GM23338 (cell line): ENCODE data around the gene AGBL5.

Source experiments
- CREB1 ChIP-seq: fragments of 250-450 bp; sonication (Bioruptor Pico); IDR thresholded peaks from 2 replicates; pipeline ENCODE4 v1.5.0; 2020; ENCODE audit warnings: low read depth, mild to moderate bottlenecking, moderate library complexity
- EZH2 ChIP-seq: fragments of 200-600 bp; sonication (generic); IDR thresholded peaks from one replicate; pipeline ENCODE4 v1.8.0; 2017; ENCODE audit warnings: antibody characterized with exemption, mild to moderate bottlenecking, low read depth; ENCODE audit not compliant: unreplicated experiment
- EZH2phosphoT487 ChIP-seq: fragments of 200-600 bp; sonication (generic); IDR thresholded peaks from one replicate; pipeline ENCODE4 v1.8.1; 2018; ENCODE audit warnings: antibody characterized with exemption; ENCODE audit not compliant: unreplicated experiment
- JUNB ChIP-seq: IDR thresholded peaks from one replicate; pipeline ENCODE4 v1.6.1; 2016; ENCODE audit warnings: antibody characterized with exemption; ENCODE audit not compliant: unreplicated experiment
- NANOG ChIP-seq: IDR thresholded peaks from 2 replicates; pipeline ENCODE4 v1.6.1; 2016; ENCODE audit warnings: antibody characterized with exemption, borderline replicate concordance
- POLR2AphosphoS5 ChIP-seq: IDR thresholded peaks from 2 replicates; pipeline ENCODE4 v1.6.1; 2016; ENCODE audit warnings: antibody characterized with exemption, low read depth
- STAT1 ChIP-seq: IDR thresholded peaks from one replicate; pipeline ENCODE4 v1.6.1; 2016; ENCODE audit warnings: antibody characterized with exemption; ENCODE audit not compliant: unreplicated experiment
- ZNF114 ChIP-seq: fragments of 250-450 bp; sonication (Bioruptor Pico); IDR thresholded peaks from 2 replicates; pipeline ENCODE4 v1.5.0; 2020; ENCODE audit warnings: mild to moderate bottlenecking, moderate library complexity
- TF ChIP-seq, protein P1 (sequence below), 2 experiments: fragments of 200-600 bp in 1 of 2; sonication (generic) in 1 of 2; conservative IDR thresholded peaks; 2 replicates each; pipeline versions ENCODE4 v1.5.1 to v1.6.1; 2016 to 2017; ENCODE audit warnings: antibody characterized with exemption in 2 of 2, low read depth in 2 of 2, mild to moderate bottlenecking in 2 of 2, moderate library complexity in 1 of 2
- TF ChIP-seq, protein P2 (sequence below): IDR thresholded peaks from one replicate; pipeline ENCODE4 v1.6.1; 2018; ENCODE audit warnings: antibody characterized with exemption; ENCODE audit not compliant: unreplicated experiment
- TF ChIP-seq, protein P3 (sequence below): IDR thresholded peaks from 2 replicates; pipeline ENCODE4 v1.6.1; 2016; ENCODE audit warnings: antibody characterized with exemption

DNA sequence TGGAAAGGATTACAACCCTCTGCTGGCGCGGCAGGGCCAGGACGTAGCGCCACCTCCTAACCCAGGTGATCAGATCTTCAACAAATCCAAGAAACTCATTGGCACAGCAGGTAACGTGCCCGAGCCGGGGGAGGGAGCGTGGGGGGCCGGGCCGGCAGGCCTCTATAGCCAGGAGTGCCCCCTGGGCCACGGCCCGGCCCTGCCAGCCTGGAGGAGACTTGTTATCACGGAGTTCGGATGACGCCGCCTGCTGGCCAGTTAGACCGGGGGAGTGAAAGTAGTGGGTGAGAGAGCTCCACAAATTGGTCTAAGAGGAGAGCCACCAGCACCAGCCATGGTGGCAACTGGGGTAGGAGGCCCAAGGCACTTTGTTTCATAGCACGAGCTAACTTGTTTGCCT, 27.3 kb upstream of the AGBL5 start:
- TF ChIP-seq EZH2 = no peak
- TF ChIP-seq, protein P1, sequence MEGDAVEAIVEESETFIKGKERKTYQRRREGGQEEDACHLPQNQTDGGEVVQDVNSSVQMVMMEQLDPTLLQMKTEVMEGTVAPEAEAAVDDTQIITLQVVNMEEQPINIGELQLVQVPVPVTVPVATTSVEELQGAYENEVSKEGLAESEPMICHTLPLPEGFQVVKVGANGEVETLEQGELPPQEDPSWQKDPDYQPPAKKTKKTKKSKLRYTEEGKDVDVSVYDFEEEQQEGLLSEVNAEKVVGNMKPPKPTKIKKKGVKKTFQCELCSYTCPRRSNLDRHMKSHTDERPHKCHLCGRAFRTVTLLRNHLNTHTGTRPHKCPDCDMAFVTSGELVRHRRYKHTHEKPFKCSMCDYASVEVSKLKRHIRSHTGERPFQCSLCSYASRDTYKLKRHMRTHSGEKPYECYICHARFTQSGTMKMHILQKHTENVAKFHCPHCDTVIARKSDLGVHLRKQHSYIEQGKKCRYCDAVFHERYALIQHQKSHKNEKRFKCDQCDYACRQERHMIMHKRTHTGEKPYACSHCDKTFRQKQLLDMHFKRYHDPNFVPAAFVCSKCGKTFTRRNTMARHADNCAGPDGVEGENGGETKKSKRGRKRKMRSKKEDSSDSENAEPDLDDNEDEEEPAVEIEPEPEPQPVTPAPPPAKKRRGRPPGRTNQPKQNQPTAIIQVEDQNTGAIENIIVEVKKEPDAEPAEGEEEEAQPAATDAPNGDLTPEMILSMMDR (conservative IDR thresholded peaks at IDR 0.05; ENCODE audit: low read depth in 2 of 2) = peak; percentile 77 to 80
- no peak for TF ChIP-seq POLR2AphosphoS5
- no peak for TF ChIP-seq EZH2phosphoT487
- TF ChIP-seq CREB1 (CRISPR knock-in tag) = no peak
- TF ChIP-seq, protein P2, sequence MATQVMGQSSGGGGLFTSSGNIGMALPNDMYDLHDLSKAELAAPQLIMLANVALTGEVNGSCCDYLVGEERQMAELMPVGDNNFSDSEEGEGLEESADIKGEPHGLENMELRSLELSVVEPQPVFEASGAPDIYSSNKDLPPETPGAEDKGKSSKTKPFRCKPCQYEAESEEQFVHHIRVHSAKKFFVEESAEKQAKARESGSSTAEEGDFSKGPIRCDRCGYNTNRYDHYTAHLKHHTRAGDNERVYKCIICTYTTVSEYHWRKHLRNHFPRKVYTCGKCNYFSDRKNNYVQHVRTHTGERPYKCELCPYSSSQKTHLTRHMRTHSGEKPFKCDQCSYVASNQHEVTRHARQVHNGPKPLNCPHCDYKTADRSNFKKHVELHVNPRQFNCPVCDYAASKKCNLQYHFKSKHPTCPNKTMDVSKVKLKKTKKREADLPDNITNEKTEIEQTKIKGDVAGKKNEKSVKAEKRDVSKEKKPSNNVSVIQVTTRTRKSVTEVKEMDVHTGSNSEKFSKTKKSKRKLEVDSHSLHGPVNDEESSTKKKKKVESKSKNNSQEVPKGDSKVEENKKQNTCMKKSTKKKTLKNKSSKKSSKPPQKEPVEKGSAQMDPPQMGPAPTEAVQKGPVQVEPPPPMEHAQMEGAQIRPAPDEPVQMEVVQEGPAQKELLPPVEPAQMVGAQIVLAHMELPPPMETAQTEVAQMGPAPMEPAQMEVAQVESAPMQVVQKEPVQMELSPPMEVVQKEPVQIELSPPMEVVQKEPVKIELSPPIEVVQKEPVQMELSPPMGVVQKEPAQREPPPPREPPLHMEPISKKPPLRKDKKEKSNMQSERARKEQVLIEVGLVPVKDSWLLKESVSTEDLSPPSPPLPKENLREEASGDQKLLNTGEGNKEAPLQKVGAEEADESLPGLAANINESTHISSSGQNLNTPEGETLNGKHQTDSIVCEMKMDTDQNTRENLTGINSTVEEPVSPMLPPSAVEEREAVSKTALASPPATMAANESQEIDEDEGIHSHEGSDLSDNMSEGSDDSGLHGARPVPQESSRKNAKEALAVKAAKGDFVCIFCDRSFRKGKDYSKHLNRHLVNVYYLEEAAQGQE = no peak
- TF ChIP-seq JUNB = no peak
- TF ChIP-seq, protein P3, sequence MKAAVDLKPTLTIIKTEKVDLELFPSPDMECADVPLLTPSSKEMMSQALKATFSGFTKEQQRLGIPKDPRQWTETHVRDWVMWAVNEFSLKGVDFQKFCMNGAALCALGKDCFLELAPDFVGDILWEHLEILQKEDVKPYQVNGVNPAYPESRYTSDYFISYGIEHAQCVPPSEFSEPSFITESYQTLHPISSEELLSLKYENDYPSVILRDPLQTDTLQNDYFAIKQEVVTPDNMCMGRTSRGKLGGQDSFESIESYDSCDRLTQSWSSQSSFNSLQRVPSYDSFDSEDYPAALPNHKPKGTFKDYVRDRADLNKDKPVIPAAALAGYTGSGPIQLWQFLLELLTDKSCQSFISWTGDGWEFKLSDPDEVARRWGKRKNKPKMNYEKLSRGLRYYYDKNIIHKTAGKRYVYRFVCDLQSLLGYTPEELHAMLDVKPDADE = no peak
- no peak for TF ChIP-seq NANOG
- TF ChIP-seq ZNF114 (CRISPR knock-in tag) = no peak
- no peak for TF ChIP-seq STAT1
